ENCODE measurements around the gene MYL3.

DNA sequence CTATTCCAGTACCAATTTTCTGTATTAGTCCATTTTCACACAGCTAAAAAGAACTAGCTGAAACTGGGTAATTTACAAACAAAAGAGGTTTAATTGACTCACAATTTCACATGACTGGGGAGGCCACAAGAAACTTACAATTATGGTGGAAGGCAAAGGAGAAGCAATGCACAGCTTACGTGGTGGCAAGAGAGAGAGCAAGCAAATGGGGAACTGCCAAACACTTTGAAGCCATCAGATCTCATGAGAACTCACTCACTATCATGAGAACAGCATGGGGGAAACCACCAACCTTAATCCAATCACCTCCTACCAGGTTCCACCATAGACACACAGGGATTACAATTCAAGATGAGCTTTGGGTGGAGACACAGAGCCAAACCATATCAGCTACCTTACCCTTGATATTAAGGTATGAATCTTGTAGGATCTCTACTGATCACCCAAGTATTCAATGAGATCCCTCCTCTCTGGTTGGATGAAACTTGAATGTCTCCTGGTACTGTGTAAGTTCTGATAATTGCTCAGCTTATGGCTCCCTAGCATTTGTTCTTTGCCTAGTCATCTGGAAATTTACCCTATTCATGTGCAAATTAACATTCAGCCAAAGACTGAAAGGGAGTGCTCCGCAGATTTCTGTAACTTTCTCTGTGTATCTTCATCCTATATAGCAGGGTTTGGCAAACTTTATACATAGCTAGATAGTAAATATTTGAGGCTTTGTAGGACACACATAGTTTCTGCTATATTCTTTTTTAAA, 38.9 kb downstream of the MYL3 start:
- TF ChIP-seq POLR2A (IDR thresholded peaks at IDR 0.05) = no peak
- TF ChIP-seq EP300 (IDR thresholded peaks at IDR 0.05; ENCODE audit: low read depth) = no peak
- no peak for TF ChIP-seq CTCF (IDR thresholded peaks at IDR 0.05)
